Inferior parietal cortex (tissue), 1 donor: ENCODE measurements around the gene DENND4B.
A peak's percentile ranks its signal among the peaks of the same experiment; 100 is the strongest.

Experiments used
- DNase-seq: peaks from one replicate; pipeline ENCODE4 v3.0.0-alpha.2; 2016; ENCODE audit errors: extremely low spot score

DENND4B gene

DNA sequence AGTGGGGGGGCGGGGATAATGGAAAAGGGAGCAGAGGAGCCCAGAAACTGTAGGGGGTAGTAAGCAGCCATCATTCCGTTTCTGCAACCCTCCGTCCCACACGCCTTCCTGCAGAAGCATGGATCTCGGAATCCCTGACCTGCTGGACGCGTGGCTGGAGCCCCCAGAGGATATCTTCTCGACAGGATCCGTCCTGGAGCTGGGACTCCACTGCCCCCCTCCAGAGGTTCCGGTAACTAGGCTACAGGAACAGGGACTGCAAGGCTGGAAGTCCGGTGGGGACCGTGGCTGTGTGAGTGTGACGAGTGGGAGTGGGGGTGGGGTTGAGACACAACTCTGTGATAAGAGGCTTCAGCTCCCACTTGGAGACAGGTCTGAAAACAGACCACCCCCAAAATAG lies 21.9 kb upstream of the DENND4B start:
- no peak for DNase-seq

- no peak for DNase-seq
Observed at GRCh38 chr1:153968000-153968363, 21.5 kb upstream of the DENND4B start.

GRCh38 chr1:153967107-153967999 lies 20.8 kb upstream of the DENND4B start, which contains the start of gene CREB3L4:
TSS of gene CREB3L4 (plus strand) at chr1:153967902. CDS start at chr1:153968526, 624 bp downstream.
- DNase-seq: peak; percentile 98

- no peak for DNase-seq
Observed at GRCh38 chr1:153963850-153964331, 17.4 kb upstream of the DENND4B start.

GRCh38 chr1:153963030-153963849 lies 16.7 kb upstream of the DENND4B start, which contains the start of gene SLC39A1:
TSS of gene SLC39A1 (minus strand) at chr1:153963537. CDS start at chr1:153962715, 822 bp downstream.
- peak; percentile 98 for DNase-seq

DNA sequence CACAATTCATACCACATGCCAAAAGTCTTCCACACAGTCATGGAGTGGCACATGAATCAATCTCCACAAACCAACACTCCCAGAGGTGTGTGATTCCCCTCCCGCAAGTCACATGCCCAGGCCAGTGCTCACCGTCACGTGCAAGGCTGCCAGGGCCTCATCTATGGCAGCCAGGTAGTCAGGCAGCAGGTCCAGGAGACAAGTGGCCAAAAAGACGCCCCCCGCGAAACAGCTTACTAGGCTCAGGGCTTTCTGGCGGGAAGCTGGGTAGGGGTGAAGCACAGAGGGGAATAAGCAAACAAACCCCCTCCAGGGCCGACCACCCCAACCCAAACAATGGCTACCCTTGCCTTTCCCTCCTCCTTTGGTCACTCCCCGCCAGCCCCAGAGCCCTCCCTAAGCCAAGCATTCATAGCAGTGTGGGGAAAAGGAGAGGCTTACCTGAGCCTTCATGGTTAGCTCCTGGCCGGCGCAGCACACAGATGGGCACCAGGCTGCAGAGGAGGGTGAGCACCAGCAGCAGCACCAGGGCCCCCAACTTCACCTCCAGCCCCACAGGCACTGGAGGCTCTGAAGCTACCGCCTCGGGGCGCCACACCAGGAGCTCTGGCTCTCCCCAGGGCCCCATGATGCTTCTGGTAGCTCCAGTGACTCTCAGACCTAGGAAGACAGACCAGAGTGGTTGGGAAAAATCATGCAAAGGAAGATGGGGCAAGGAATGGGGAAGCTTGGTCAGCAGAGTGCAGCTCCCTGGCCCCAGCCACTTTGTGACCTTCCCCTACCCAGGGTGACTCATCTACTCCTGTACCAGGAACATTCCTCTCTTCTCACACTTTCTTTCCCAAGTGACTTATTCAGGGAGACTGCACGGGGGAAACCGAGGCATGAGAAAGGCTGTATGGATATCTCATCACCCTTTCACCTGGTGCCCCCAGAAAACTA lies 15.8 kb upstream of the DENND4B start:
- DNase-seq: no peak

DNA sequence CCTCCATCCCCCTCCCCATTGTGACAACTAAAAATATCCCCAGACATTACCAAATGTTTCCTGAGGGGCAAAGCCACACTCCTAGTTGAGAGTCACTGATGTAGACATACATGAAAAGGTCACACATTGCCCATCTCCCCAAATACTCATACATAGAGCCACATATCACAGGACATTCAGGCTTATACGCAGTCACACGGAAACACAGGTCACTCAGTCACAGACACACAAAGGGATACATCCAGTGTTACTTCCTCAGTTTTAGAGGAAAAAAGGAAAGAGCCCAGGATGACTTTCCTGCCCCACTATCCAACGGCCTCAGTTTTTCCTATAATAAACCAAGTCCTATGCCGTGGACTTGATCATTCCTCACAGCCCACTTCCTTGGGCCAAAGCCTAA lies 14.9 kb upstream of the DENND4B start:
- no peak for DNase-seq

- DNase-seq: no peak
Observed at GRCh38 chr1:153960206-153960605, 13.7 kb upstream of the DENND4B start.

DNA sequence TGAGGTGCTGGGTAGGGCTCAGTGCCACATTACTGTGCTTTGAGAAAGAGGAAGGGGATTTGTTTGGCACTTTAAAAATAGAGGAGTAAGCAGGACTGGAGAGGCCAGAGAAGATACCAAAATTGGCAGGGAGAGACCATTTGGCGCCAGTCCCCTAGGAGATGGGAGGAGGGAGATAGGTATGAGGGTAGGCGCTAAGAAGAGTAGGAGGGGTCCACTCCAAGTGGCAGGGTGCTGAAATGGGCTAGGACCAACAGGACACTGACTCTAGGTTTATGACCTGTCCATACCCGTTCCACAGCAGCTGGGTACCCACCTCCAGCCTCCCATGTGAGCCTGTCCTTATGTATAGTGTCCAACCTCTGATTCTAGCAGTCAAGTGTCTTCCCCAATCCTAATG lies 12.9 kb upstream of the DENND4B start:
- no peak for DNase-seq

- no peak for DNase-seq
Observed at GRCh38 chr1:153958961-153959260, 12.4 kb upstream of the DENND4B start.

DNA sequence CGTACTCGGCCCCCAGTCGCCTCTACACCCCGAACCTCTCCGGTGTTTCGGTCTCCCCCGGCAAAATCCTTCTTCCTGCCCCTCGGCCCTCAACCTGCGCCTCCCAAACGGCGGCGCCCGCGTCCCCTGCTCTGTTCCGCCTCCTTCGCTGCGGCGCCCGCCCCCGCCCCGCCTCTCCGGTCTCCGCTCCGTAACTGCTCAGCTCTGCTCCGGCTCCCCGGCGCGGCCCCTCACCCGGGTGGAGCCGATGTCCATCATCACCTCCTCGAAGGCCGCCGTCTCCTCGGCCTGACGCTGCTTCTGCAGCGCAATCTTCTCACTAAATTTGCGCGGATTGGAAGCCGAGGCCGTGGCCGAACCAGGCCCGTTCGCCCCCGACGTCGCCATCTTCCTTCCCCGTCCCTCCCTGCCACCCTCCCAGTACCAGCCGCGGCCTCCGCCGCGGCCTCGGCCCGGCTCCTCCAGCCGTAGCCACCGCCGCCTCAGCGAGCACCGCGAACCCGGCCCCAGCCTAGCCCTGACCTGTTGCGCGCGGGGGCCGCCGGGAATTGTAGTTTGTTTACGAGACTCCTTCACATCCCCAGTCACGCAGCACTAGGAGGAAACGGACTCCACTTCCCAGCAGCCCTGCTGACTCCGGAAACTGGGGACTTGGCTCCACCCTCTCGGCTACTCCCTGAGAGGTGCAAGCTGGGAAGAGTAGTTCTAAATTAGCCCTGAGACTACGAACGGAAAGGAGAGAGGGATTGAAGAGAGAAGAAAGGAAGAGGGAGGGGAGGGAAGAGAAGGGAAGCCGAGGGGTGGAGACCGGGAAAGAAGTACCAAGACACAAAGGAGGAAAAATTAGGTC lies 11.8 kb upstream of the DENND4B start, which contains the start of gene CRTC2:
Gene CRTC2 (minus strand): TSS at position 502 of the 850 bp plus-strand sequence. CDS start 115 bp downstream, at position 387.
- peak; percentile 99 for DNase-seq

- DNase-seq: no peak
Observed at GRCh38 chr1:153957744-153958110, 11.2 kb upstream of the DENND4B start.

DNA sequence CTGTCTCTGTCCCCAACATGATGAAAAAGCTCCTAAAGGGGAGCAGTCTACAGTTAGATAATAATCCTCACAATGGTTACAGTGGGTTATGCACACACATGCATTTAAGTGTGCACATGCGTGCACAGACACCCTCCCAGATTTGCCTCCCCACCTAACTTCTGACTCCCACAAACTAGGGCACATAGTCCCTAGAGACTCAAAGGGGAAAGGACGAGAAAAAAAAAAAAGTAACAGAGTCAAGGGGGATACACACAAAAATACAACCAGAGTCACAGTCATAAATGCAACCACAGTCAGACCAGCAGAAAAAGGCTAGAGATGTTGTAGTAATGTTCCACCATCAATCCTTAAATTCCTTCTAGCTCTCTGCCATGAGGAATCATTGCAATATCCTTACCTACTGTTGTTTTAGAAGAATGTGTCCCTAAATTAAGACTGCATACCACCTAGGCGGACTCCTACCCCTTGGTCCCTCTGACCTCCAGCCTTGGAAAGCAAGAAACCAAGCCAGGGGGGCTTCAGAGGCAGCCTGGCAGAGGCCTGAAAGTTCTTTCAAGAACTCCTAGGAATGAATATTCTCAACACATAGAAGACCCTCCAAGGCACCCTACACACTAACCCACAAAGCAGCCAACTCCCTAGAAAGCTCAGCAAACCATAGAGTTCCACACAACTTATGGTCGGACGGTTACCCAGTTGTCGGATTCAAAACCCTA lies 10.6 kb upstream of the DENND4B start:
- DNase-seq: no peak

DNA sequence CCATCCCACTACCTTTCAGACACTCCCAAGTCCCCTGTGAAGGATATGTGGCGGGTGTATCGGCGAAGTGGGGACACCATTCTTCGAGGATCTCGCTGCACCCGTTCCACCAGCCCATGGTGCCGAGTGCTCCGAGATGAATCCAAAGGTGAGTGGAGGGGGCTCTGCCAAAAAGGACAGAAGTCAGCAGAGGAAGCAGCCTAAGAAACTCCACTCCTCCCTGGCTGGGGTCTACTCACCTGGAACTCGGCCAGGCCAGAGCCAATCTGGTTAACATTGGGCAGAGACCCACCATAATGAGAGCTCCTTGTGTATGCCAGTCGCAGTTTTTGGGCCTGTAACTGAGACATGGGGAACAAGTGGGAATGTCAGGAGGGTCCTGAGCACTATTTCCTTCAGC lies 8.3 kb upstream of the DENND4B start:
- DNase-seq: no peak

DNA sequence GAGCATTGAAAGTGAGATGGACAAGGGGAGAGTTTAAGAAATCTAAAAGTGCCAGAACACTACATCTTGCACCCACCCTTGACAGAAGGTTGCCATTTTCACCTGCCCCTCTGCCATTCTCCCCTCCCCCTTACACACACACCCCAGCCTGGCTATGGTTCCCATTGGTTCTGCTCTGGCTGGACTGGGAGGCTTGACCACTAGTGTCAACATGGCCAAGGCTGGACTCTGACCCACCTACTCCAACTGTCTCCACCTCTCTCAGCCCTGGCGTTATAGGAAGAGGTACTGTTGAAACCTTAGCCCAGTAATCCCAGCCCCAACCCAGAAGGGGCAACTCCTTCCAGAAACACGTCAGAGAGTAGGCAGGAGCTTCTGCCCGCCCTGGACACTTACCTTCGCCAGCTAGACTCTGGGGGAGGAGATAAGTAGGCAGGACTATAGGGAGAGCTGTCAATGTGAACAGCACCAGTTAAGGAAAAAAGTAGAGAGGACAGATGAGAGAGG lies 7.4 kb upstream of the DENND4B start:
- no peak for DNase-seq

GRCh38 chr1:153951801-153952200 lies 5.3 kb upstream of the DENND4B start:
- no peak for DNase-seq

- DNase-seq: no peak
Observed at GRCh38 chr1:153951183-153951582, 4.7 kb upstream of the DENND4B start.

DNA sequence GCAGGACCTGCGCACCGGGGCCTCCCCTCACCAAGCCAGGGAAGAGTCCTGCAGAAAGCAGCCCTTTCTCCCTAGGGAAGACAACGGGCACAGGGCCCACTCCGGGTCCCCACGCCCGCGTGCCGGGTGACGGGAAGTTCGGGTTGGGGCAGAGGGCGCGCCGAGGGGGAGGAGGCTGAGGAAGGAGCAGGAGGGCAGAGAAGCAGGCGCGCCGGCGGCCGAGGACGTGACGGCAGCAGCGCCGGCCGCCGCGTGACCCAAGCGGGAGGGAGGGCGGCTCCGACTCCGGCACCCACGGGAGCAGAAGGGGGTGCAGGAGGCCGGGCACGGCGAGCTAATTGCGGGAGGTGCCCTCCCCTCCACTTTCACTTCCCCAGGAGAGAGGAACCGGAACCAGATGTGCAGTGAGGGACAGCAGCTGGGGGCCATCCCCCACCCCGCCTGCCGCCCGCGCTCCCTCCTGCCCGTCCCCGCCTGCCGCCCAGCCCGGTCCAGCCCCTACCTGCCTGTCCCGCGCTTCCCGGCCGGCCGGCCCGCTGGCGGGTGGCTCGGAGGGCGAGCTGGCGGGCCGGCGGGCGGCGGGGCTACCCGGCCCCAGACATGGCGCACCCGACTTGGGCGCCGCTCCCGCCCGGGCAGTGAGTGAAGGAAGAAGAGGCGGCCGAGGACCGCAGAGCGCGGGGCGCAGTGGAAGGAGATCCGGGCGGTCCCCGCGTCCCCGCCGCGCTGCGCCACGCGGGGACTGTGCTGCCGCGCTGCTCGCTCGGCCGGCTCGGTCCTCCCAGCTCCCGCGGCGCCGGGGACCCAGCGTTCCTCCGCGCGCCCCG lies 510 bp downstream of the DENND4B start:
- no peak for DNase-seq
